H9 (cell line): ENCODE results near the gene SEPHS1. TPM values are rescaled to one million over a fixed set of nuclear protein-coding genes. Genes with fewer than 3 reads are reported as not detected.

Source experiments
- DNase-seq: peaks from one replicate; pipeline ENCODE4 v3.0.0-alpha.2; 2017
- H2AFZ ChIP-seq: one replicate; pipeline ENCODE4 v1.6.1; 2013; ENCODE audit warnings: mild to moderate bottlenecking, low read length, control low read depth, moderate library complexity
- H2AK5ac ChIP-seq: 2 replicates; pipeline ENCODE4 v1.6.1; 2013; ENCODE audit warnings: low read length, control low read depth, mixed read lengths; ENCODE audit not compliant: insufficient read length
- H2BK120ac ChIP-seq: one replicate; pipeline ENCODE4 v1.6.1; 2013; ENCODE audit warnings: low read depth, mild to moderate bottlenecking, low read length, control low read depth, inconsistent platforms; ENCODE audit not compliant: poor library complexity, severe bottlenecking
- H2BK12ac ChIP-seq: 2 replicates; pipeline ENCODE4 v1.6.1; 2013; ENCODE audit warnings: low read length, control low read depth, mixed read lengths, low read depth; ENCODE audit not compliant: insufficient read length
- H2BK15ac ChIP-seq: 2 replicates; pipeline ENCODE4 v1.6.1; 2013; ENCODE audit warnings: low read depth, low read length, control low read depth
- H2BK20ac ChIP-seq: one replicate; pipeline ENCODE4 v1.6.1; 2013; ENCODE audit warnings: low read depth, mild to moderate bottlenecking, low read length, control low read depth, inconsistent platforms; ENCODE audit not compliant: poor library complexity, severe bottlenecking
- H2BK5ac ChIP-seq: 2 replicates; pipeline ENCODE4 v1.6.1; 2013; ENCODE audit warnings: low read length, control low read depth, mixed read lengths; ENCODE audit not compliant: insufficient read length
- H3K14ac ChIP-seq: 2 replicates; pipeline ENCODE4 v1.6.1; 2013; ENCODE audit warnings: low read length, control low read depth; ENCODE audit not compliant: insufficient read depth
- H3K18ac ChIP-seq: 2 replicates; pipeline ENCODE4 v1.6.1; 2013; ENCODE audit warnings: low read depth, mild to moderate bottlenecking, mixed read lengths, low read length, control low read depth; ENCODE audit not compliant: insufficient read length
- H3K23ac ChIP-seq: 2 replicates; pipeline ENCODE4 v1.6.1; 2013; ENCODE audit warnings: low read length, control low read depth, mixed read lengths, low read depth; ENCODE audit not compliant: insufficient read length
- H3K23me2 ChIP-seq: 2 replicates; pipeline ENCODE4 v1.6.1; 2013; ENCODE audit warnings: low read depth, mild to moderate bottlenecking, mixed read lengths, low read length, control low read depth; ENCODE audit not compliant: insufficient read length, poor library complexity, severe bottlenecking
- H3K27ac ChIP-seq: 2 replicates; pipeline ENCODE4 v1.5.1; 2013; ENCODE audit warnings: low read length, control low read depth, mixed read lengths, low read depth; ENCODE audit not compliant: insufficient read length
- H3K27me3 ChIP-seq: 2 replicates; pipeline ENCODE4 v1.6.1; 2013; ENCODE audit warnings: low read length, control low read depth, inconsistent platforms; ENCODE audit not compliant: insufficient read depth
- H3K4ac ChIP-seq: 2 replicates; pipeline ENCODE4 v1.6.1; 2013; ENCODE audit warnings: low read depth, mild to moderate bottlenecking, control low read depth, inconsistent platforms, low read length, moderate library complexity
- H3K4me1 ChIP-seq: 2 replicates; pipeline ENCODE4 v1.6.1; 2013; ENCODE audit warnings: low read length, control low read depth, inconsistent platforms; ENCODE audit not compliant: insufficient read depth
- H3K4me2 ChIP-seq: 2 replicates; pipeline ENCODE4 v1.6.1; 2013; ENCODE audit warnings: low read length, control low read depth, mixed read lengths; ENCODE audit not compliant: insufficient read length, insufficient read depth
- H3K56ac ChIP-seq: 2 replicates; pipeline ENCODE4 v1.6.1; 2013; ENCODE audit warnings: low read depth, mild to moderate bottlenecking, mixed read lengths, low read length, control low read depth; ENCODE audit not compliant: insufficient read length
- H3K79me1 ChIP-seq: 2 replicates; pipeline ENCODE4 v1.6.1; 2013; ENCODE audit warnings: low read depth, mild to moderate bottlenecking, moderate library complexity, low read length, control low read depth, inconsistent platforms; ENCODE audit not compliant: insufficient read depth, poor library complexity, severe bottlenecking
- H3K79me2 ChIP-seq: 2 replicates; pipeline ENCODE4 v1.6.1; 2013; ENCODE audit warnings: low read length, control low read depth, inconsistent platforms; ENCODE audit not compliant: insufficient read depth
- H3K9ac ChIP-seq: 2 replicates; pipeline ENCODE4 v1.6.1; 2013; ENCODE audit warnings: low read length, control low read depth, mixed read lengths; ENCODE audit not compliant: insufficient read length; ENCODE audit errors: extremely low read depth
- H3K9me3 ChIP-seq: one replicate; pipeline ENCODE4 v1.6.1; 2013; ENCODE audit warnings: low read depth, low read length, inconsistent platforms; ENCODE audit not compliant: control insufficient read depth
- H3T11ph ChIP-seq: one replicate; pipeline ENCODE4 v1.6.1; 2013; ENCODE audit warnings: mild to moderate bottlenecking, low read length, control low read depth, inconsistent platforms
- H4K20me1 ChIP-seq: one replicate; pipeline ENCODE4 v1.6.1; 2013; ENCODE audit not compliant: control insufficient read depth, insufficient read length, insufficient read depth
- H4K5ac ChIP-seq: 2 replicates; pipeline ENCODE4 v1.6.1; 2013; ENCODE audit warnings: low read depth, mild to moderate bottlenecking, mixed read lengths, low read length, control low read depth; ENCODE audit not compliant: insufficient read length
- H4K8ac ChIP-seq: replicated peaks from 2 replicates; pipeline ENCODE4 v1.6.1; 2013; ENCODE audit warnings: low read length, control low read depth, mixed read lengths, low read depth; ENCODE audit not compliant: insufficient read length
- H4K91ac ChIP-seq: 2 replicates; pipeline ENCODE4 v1.6.1; 2013; ENCODE audit warnings: low read depth, mild to moderate bottlenecking, moderate library complexity, mixed read lengths, low read length, control low read depth; ENCODE audit not compliant: insufficient read length
- H3K27ac Mint-ChIP-seq, 3 experiments: 2 replicates in 2 of 3; 3 replicates in 1 of 3; pipeline ENCODE4 v1.8.0; 2020 to 2021; ENCODE audit warnings: mixed read lengths in 3 of 3, mild to moderate bottlenecking in 1 of 3, moderate library complexity in 1 of 3
- H3K27me3 Mint-ChIP-seq: 2 replicates; pipeline ENCODE4 v1.8.0; 2021; ENCODE audit warnings: low read depth, mild to moderate bottlenecking, moderate library complexity, mixed read lengths
- H3K36me3 Mint-ChIP-seq, 3 experiments: 2 replicates in 2 of 3; 3 replicates in 1 of 3; pipeline ENCODE4 v1.8.0; 2020 to 2021; ENCODE audit warnings: low read depth in 3 of 3, mixed read lengths in 3 of 3; ENCODE audit not compliant: insufficient read depth in 1 of 3
- H3K4me1 Mint-ChIP-seq, 2 experiments: 2 replicates each; pipeline ENCODE4 v1.8.0; 2020; ENCODE audit warnings: mixed read lengths in 2 of 2
- H3K4me3 Mint-ChIP-seq, 2 experiments: 2 replicates in 1 of 2; 3 replicates in 1 of 2; pipeline ENCODE4 v1.8.0; 2020 to 2021; ENCODE audit warnings: mild to moderate bottlenecking in 2 of 2, mixed read lengths in 2 of 2, moderate library complexity in 1 of 2
- H3K9me3 Mint-ChIP-seq, 2 experiments: 2 replicates in 1 of 2; 3 replicates in 1 of 2; pipeline ENCODE4 v1.8.0; 2020; ENCODE audit warnings: mild to moderate bottlenecking in 2 of 2, mixed read lengths in 2 of 2, moderate library complexity in 1 of 2
- WGBS: extraction: QIAGEN DNeasy Blood & Tissue Kit; methylation state at CpG from one replicate; pipeline ENCODE4 v1.1.7; 2013; ENCODE audit warnings: missing lambda C conversion rate, low lambda C conversion rate, mixed read lengths; ENCODE audit not compliant: insufficient read length; ENCODE audit errors: extremely low coverage; 5-methylcytosine and 5-hydroxymethylcytosine counted together
- total RNA-seq: library from RNA; stranded (reverse); gene quantifications from 2 replicates; pipeline ENCODE4 v1.2.1, GENCODE V29; 2021
- TF ChIP-seq, protein P1 (sequence below): fragments of 200-600 bp; sonication (generic); conservative IDR thresholded peaks from 3 replicates; pipeline ENCODE4 v1.8.0; 2021; ENCODE audit warnings: antibody characterized with exemption, mild to moderate bottlenecking

The SEPHS1 gene
- total RNA-seq, 1 experiment from 2014 or later, result 366 TPM

DNA sequence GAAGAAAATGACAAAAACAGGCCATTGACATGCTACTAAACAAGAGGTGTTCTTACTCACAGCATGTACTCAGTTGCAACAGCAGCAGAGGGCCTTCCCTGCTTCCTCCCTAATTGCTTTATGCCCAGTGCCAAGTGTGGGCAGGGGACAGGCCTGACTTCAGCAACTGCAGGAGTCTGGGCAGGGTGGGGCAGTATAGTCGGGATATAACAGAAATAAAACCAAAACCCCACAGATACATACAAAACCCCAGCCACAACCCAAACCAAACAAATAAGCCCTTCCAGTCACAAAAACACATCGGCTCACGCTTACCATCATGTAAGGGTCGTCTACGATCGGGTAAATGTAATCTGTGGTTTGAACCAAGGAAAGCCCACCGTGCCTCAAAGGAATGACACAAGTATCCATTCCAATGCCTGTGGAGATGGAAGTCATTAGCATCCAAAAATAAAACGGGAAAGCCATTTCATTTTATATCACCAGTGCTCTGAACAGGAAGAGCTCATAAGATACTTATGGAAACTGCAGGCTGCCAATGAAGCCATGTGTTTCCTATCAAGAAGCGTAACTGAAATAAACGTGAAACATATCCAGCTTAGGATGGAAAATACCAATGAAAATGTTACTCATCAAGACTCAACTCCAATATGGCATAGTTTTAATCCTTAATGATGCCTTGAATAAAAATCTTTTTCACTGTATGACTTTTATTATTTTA, 9.5 kb downstream of the SEPHS1 start:
- Histone ChIP-seq H3K9ac (no peak overlapping the region), H2AK5ac (no peak overlapping the region), H3K4me2 (no peak overlapping the region), H3K27me3 (no peaks in the 10 kb centered on the region), H3K18ac (no peak overlapping the region), H3K79me2 (peaks cover 67% of the 10 kb centered on the region), H2BK5ac (no peak overlapping the region), H2BK12ac (no peak overlapping the region), H3K56ac (no peak overlapping the region), H3K14ac (no peak overlapping the region), H3K23me2 (no peaks in the 10 kb centered on the region), H3K4ac (no peak overlapping the region), H4K8ac (no peak overlapping the region), H4K91ac (no peak overlapping the region), H3K4me1 (peaks cover 10% of the 10 kb centered on the region), H2BK20ac (no peak overlapping the region), H2AFZ (no peak overlapping the region), H4K5ac (no peak overlapping the region), H3T11ph (no peak overlapping the region), H3K9me3 (no peaks in the 10 kb centered on the region), H2BK120ac (no peak overlapping the region), H3K23ac (no peak overlapping the region), H2BK15ac (no peak overlapping the region), H3K79me1 (peaks cover 9% of the 10 kb centered on the region), H4K20me1 (no peaks in the 10 kb centered on the region), H3K27ac (peak overlapping the region; percentile 9)
- no CpG with 5 or more reads among the region's 10 CpGs for whole genome bisulfite sequencing
- no peaks in the 10 kb centered on the region for H3K27me3 Mint-ChIP-seq
- H3K36me3 Mint-ChIP-seq, result peaks cover 71 to 91% (median 76%) of the 10 kb centered on the region in 3 experiments
- H3K4me3 Mint-ChIP-seq, result no peak overlapping the region
- DNase-seq, result no peak
- peaks cover 32 to 41% of the 10 kb centered on the region in 2 experiments for H3K4me1 Mint-ChIP-seq
- no peaks in the 10 kb centered on the region for H3K9me3 Mint-ChIP-seq
- H3K27ac Mint-ChIP-seq, result peak overlapping the region; percentile 35 to 93 (median 41); a peak in 6 of 7 replicates
- TF ChIP-seq, protein P1, sequence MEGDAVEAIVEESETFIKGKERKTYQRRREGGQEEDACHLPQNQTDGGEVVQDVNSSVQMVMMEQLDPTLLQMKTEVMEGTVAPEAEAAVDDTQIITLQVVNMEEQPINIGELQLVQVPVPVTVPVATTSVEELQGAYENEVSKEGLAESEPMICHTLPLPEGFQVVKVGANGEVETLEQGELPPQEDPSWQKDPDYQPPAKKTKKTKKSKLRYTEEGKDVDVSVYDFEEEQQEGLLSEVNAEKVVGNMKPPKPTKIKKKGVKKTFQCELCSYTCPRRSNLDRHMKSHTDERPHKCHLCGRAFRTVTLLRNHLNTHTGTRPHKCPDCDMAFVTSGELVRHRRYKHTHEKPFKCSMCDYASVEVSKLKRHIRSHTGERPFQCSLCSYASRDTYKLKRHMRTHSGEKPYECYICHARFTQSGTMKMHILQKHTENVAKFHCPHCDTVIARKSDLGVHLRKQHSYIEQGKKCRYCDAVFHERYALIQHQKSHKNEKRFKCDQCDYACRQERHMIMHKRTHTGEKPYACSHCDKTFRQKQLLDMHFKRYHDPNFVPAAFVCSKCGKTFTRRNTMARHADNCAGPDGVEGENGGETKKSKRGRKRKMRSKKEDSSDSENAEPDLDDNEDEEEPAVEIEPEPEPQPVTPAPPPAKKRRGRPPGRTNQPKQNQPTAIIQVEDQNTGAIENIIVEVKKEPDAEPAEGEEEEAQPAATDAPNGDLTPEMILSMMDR, result no peak
